Measurements from ENCODE around the gene MYPN. TPM values are rescaled to one million over a fixed set of nuclear protein-coding genes. Genes with fewer than 3 reads are reported as not detected.

The MYPN gene
- total and polyA plus RNA-seq, 2 experiments from 2014 or later = not detected

DNA sequence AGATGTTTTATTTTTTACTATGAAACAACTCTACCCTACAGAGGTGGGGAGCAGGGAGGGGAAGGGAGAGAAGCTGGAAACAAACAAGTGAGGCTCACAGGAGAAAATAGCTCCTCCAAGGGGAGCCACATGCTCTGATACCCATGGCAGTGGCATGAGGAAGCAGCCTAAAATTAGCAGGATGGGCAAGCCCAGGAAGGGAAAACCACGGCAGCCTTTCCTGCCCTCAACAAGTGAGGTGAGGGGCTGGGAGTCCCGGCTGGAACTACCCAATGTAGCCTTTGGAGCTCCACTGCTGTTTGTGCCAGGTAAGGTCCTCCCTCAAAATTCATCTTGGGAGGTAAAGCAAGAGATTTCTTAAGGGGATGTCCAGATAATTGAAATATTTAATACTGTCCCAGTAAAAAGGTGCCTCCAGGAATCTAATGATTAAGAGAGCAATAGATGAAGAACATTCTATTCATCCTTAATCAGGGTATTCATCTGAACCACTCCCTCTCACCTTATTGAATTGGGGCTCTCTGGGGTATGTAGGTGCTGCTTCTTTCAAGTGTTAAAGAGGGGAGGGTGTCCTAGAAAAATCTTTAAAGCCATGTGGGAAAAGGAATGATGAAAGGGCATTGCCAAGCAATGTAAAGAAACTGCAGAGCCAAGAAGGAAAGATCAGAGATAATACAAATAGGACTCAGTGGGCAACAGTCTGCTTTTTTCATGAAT lies 21.4 kb upstream of the MYPN start:
- H2AFZ ChIP-seq = no peak overlapping the region
- no peaks in the 10 kb centered on the region for H3K79me2 ChIP-seq
- no peak overlapping the region for H3K4me2 ChIP-seq

DNA sequence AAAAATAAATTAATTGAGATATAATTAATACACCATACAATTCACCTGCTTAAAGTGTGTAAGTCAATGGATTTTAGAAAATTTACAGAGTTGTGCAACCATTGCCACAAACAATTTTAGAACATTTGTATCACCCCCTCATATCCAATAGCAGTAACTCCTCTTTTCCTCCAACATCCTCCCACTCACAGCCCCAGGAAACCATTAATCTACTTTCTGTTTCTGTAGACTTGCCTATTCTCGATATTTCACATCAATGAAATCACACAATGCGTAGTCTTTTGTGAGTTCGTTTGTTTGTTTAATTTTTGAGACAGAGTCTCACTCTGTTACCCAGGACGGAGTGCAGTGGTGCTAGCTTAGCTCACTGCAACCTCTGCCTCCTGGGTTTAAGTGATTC lies 20.5 kb upstream of the MYPN start:
- H3K9me3 ChIP-seq (ENCODE audit: low read depth) = no peaks in the 10 kb centered on the region
- no peak overlapping the region for H3K4me3 ChIP-seq
- no peak overlapping the region for H3K27ac ChIP-seq
- H3K4me2 ChIP-seq = no peak overlapping the region
- no peaks in the 10 kb centered on the region for H3K79me2 ChIP-seq
- no peak for DNase-seq (ENCODE audit: low spot score)
- no peaks in the 10 kb centered on the region for H4K20me1 ChIP-seq (ENCODE audit: insufficient read depth, poor library complexity, severe bottlenecking)
- H3K4me1 ChIP-seq (ENCODE audit: insufficient read depth) = no peaks in the 10 kb centered on the region
- 90% methylated on average over 4 of the region's 4 CpGs for WGBS (ENCODE audit: low lambda C conversion rate, missing lambda C conversion rate)
- H3K36me3 ChIP-seq (replicated peaks; ENCODE audit: insufficient read depth, low read depth) = no peaks in the 10 kb centered on the region
- no peak overlapping the region for H2AFZ ChIP-seq
- no peaks in the 10 kb centered on the region for H3K27me3 ChIP-seq
- TF ChIP-seq, protein P1, sequence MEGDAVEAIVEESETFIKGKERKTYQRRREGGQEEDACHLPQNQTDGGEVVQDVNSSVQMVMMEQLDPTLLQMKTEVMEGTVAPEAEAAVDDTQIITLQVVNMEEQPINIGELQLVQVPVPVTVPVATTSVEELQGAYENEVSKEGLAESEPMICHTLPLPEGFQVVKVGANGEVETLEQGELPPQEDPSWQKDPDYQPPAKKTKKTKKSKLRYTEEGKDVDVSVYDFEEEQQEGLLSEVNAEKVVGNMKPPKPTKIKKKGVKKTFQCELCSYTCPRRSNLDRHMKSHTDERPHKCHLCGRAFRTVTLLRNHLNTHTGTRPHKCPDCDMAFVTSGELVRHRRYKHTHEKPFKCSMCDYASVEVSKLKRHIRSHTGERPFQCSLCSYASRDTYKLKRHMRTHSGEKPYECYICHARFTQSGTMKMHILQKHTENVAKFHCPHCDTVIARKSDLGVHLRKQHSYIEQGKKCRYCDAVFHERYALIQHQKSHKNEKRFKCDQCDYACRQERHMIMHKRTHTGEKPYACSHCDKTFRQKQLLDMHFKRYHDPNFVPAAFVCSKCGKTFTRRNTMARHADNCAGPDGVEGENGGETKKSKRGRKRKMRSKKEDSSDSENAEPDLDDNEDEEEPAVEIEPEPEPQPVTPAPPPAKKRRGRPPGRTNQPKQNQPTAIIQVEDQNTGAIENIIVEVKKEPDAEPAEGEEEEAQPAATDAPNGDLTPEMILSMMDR (IDR thresholded peaks at IDR 0.05; ENCODE audit: poor library complexity) = no peak
- TF ChIP-seq EZH2phosphoT487 (IDR thresholded peaks at IDR 0.05; ENCODE audit: low read depth, severe bottlenecking, unreplicated experiment) (no peak), EZH2 (IDR thresholded peaks at IDR 0.05; ENCODE audit: borderline replicate concordance) (no peak)
- H3K9me2 ChIP-seq (replicated peaks; ENCODE audit: insufficient read depth) = no peaks in the 10 kb centered on the region

More for the DNA sequence above, 21.4 kb upstream of the MYPN start:
- 68% methylated on average over 2 of the region's 2 CpGs for WGBS (ENCODE audit: low lambda C conversion rate, missing lambda C conversion rate)
- TF ChIP-seq, protein P1 (IDR thresholded peaks at IDR 0.05; ENCODE audit: poor library complexity) = no peak
- TF ChIP-seq EZH2 (IDR thresholded peaks at IDR 0.05; ENCODE audit: borderline replicate concordance) (no peak), EZH2phosphoT487 (IDR thresholded peaks at IDR 0.05; ENCODE audit: low read depth, severe bottlenecking, unreplicated experiment) (no peak)
- no peaks in the 10 kb centered on the region for H3K36me3 ChIP-seq (replicated peaks; ENCODE audit: insufficient read depth, low read depth)
- H3K9me2 ChIP-seq (replicated peaks; ENCODE audit: insufficient read depth) = no peaks in the 10 kb centered on the region
- H3K4me1 ChIP-seq (ENCODE audit: insufficient read depth) = no peaks in the 10 kb centered on the region
- H3K27ac ChIP-seq = no peak overlapping the region
- no peak overlapping the region for H3K4me3 ChIP-seq
- no peaks in the 10 kb centered on the region for H4K20me1 ChIP-seq (ENCODE audit: insufficient read depth, poor library complexity, severe bottlenecking)
- no peaks in the 10 kb centered on the region for H3K9me3 ChIP-seq (ENCODE audit: low read depth)
- H3K27me3 ChIP-seq = no peaks in the 10 kb centered on the region
- no peak for DNase-seq (ENCODE audit: low spot score)

DNA sequence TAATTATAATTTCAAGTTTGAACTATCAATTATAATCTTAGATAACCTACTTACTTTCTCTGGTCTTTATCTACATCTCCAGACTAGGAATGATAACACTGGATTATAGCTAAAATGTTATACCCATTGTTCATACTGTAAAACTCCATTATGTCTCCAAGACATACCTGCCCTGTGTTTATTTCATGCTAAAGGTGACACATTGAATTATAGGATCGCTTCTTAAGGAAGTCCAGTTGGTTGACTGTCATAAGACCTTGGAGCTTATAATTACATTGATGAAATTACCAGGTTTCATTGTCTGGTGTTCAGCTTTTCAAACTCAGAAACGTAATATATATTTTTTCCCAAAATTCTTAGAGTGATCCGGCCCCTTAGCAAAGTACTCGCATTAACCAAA lies 18.7 kb upstream of the MYPN start:
- Histone ChIP-seq H4K20me1 (ENCODE audit: insufficient read depth, poor library complexity, severe bottlenecking) (no peaks in the 10 kb centered on the region), H2AFZ (no peak overlapping the region), H3K4me3 (no peak overlapping the region), H3K27me3 (no peaks in the 10 kb centered on the region), H3K9me3 (ENCODE audit: low read depth) (no peaks in the 10 kb centered on the region), H3K27ac (no peak overlapping the region), H3K4me1 (ENCODE audit: insufficient read depth) (no peaks in the 10 kb centered on the region), H3K36me3 (replicated peaks; ENCODE audit: insufficient read depth, low read depth) (no peaks in the 10 kb centered on the region), H3K79me2 (no peaks in the 10 kb centered on the region), H3K9me2 (replicated peaks; ENCODE audit: insufficient read depth) (no peaks in the 10 kb centered on the region), H3K4me2 (no peak overlapping the region)
- DNase-seq (ENCODE audit: low spot score) = no peak
- TF ChIP-seq, protein P1 (IDR thresholded peaks at IDR 0.05; ENCODE audit: poor library complexity) = no peak
- no peak for TF ChIP-seq EZH2phosphoT487 (IDR thresholded peaks at IDR 0.05; ENCODE audit: low read depth, severe bottlenecking, unreplicated experiment)
- TF ChIP-seq EZH2 (IDR thresholded peaks at IDR 0.05; ENCODE audit: borderline replicate concordance) = no peak
- WGBS (ENCODE audit: low lambda C conversion rate, missing lambda C conversion rate) = 94% methylated on average over 4 of the region's 4 CpGs

All from hepatocyte (in vitro differentiated cells).